ENCODE results near the gene EEF1G. TPM values are rescaled to one million over a fixed set of nuclear protein-coding genes. Genes with fewer than 3 reads are reported as not detected.

Gene EEF1G
- total and polyA plus RNA-seq, 2 of the 13 experiments (the other 11 are each of a cell fraction or from before 2014, with no cell fraction given) = 1,787 to 2,144 TPM

DNA sequence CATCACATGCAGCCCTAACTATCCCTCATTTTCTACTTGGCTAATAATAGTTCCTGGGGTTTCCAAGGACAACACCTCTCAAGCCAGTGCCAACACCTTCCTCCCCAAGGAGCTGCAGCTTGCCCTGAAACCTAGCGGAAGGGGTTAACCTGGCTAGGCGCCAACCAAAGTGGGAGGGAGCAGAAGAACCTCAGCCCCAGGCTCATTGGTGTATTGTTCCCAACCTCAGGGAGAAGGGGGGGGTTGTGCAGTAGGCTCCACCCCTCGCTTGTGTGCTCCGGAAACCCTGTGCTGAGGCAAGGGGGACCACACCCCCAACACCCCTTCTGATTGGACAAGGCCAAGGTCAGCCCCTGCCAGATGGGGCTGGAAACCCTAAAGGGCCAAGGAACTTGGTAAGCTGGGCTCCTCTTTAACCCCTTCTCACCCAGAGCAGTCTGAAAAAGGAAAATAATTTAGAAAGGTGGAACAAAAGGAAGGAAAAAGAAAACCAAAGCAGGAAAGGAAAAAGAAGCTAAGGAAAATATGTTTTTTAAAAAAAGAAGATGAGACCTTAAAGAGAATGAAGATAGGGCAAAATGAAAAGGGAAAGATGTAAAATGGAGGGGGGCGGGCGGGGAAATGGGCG is 25.5 kb upstream of the EEF1G start (continued):
- TF ChIP-seq, protein P1, sequence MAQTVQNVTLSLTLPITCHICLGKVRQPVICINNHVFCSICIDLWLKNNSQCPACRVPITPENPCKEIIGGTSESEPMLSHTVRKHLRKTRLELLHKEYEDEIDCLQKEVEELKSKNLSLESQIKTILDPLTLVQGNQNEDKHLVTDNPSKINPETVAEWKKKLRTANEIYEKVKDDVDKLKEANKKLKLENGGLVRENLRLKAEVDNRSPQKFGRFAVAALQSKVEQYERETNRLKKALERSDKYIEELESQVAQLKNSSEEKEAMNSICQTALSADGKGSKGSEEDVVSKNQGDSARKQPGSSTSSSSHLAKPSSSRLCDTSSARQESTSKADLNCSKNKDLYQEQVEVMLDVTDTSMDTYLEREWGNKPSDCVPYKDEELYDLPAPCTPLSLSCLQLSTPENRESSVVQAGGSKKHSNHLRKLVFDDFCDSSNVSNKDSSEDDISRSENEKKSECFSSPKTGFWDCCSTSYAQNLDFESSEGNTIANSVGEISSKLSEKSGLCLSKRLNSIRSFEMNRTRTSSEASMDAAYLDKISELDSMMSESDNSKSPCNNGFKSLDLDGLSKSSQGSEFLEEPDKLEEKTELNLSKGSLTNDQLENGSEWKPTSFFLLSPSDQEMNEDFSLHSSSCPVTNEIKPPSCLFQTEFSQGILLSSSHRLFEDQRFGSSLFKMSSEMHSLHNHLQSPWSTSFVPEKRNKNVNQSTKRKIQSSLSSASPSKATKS (CRISPR knock-in tag; IDR thresholded peaks at IDR 0.05) = no peak
- TF ChIP-seq, protein P2, sequence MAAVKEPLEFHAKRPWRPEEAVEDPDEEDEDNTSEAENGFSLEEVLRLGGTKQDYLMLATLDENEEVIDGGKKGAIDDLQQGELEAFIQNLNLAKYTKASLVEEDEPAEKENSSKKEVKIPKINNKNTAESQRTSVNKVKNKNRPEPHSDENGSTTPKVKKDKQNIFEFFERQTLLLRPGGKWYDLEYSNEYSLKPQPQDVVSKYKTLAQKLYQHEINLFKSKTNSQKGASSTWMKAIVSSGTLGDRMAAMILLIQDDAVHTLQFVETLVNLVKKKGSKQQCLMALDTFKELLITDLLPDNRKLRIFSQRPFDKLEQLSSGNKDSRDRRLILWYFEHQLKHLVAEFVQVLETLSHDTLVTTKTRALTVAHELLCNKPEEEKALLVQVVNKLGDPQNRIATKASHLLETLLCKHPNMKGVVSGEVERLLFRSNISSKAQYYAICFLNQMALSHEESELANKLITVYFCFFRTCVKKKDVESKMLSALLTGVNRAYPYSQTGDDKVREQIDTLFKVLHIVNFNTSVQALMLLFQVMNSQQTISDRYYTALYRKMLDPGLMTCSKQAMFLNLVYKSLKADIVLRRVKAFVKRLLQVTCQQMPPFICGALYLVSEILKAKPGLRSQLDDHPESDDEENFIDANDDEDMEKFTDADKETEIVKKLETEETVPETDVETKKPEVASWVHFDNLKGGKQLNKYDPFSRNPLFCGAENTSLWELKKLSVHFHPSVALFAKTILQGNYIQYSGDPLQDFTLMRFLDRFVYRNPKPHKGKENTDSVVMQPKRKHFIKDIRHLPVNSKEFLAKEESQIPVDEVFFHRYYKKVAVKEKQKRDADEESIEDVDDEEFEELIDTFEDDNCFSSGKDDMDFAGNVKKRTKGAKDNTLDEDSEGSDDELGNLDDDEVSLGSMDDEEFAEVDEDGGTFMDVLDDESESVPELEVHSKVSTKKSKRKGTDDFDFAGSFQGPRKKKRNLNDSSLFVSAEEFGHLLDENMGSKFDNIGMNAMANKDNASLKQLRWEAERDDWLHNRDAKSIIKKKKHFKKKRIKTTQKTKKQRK (IDR thresholded peaks at IDR 0.05; ENCODE audit: low read length) = no peak
- TF ChIP-seq, protein P3, sequence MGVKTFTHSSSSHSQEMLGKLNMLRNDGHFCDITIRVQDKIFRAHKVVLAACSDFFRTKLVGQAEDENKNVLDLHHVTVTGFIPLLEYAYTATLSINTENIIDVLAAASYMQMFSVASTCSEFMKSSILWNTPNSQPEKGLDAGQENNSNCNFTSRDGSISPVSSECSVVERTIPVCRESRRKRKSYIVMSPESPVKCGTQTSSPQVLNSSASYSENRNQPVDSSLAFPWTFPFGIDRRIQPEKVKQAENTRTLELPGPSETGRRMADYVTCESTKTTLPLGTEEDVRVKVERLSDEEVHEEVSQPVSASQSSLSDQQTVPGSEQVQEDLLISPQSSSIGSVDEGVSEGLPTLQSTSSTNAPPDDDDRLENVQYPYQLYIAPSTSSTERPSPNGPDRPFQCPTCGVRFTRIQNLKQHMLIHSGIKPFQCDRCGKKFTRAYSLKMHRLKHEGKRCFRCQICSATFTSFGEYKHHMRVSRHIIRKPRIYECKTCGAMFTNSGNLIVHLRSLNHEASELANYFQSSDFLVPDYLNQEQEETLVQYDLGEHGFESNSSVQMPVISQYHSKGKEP (CRISPR knock-in tag; IDR thresholded peaks at IDR 0.05) = no peak
- TF ChIP-seq, protein P4, sequence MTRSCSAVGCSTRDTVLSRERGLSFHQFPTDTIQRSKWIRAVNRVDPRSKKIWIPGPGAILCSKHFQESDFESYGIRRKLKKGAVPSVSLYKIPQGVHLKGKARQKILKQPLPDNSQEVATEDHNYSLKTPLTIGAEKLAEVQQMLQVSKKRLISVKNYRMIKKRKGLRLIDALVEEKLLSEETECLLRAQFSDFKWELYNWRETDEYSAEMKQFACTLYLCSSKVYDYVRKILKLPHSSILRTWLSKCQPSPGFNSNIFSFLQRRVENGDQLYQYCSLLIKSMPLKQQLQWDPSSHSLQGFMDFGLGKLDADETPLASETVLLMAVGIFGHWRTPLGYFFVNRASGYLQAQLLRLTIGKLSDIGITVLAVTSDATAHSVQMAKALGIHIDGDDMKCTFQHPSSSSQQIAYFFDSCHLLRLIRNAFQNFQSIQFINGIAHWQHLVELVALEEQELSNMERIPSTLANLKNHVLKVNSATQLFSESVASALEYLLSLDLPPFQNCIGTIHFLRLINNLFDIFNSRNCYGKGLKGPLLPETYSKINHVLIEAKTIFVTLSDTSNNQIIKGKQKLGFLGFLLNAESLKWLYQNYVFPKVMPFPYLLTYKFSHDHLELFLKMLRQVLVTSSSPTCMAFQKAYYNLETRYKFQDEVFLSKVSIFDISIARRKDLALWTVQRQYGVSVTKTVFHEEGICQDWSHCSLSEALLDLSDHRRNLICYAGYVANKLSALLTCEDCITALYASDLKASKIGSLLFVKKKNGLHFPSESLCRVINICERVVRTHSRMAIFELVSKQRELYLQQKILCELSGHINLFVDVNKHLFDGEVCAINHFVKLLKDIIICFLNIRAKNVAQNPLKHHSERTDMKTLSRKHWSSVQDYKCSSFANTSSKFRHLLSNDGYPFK (CRISPR knock-in tag; IDR thresholded peaks at IDR 0.05; ENCODE audit: borderline replicate concordance) = no peak
- no peak for TF ChIP-seq ZNF883 (CRISPR knock-in tag; IDR thresholded peaks at IDR 0.05; ENCODE audit: not compliant biosample characterization)
- TF ChIP-seq SRSF9 (IDR thresholded peaks at IDR 0.05; ENCODE audit: borderline replicate concordance, insufficient read depth, low read depth, low read length, poor library complexity, severe bottlenecking) = no peak
- peak; percentile 66; the same call in 1 of the 2 replicates for TF ChIP-seq SP4 (CRISPR knock-in tag; IDR thresholded peaks at IDR 0.05)
- TF ChIP-seq ZNF441 (CRISPR knock-in tag; IDR thresholded peaks at IDR 0.05; ENCODE audit: borderline replicate concordance) = no peak
- no peak for TF ChIP-seq NFRKB (IDR thresholded peaks at IDR 0.05)
- TF ChIP-seq ZNF224 (CRISPR knock-in tag; IDR thresholded peaks at IDR 0.05) = no peak
- TF ChIP-seq ZNF672 (CRISPR knock-in tag; IDR thresholded peaks at IDR 0.05) = no peak
- peak; percentile 79 for TF ChIP-seq KAT8 (CRISPR knock-in tag; IDR thresholded peaks at IDR 0.05)
- no peak for TF ChIP-seq TRIM24 (CRISPR knock-in tag; IDR thresholded peaks at IDR 0.05)

All from HepG2 (cell line).